NCI-H345 treated with DMSO at 0.1 percent for 48 hours (cell line): Measurements from ENCODE around the gene RIPK1.
A peak's percentile ranks its signal among the peaks of the same experiment; 100 is the strongest.
"Not testable (repeated sequence)": the region's sequence is repeated elsewhere in the genome, so short reads cannot be mapped to it uniquely, and the experiment has no call there.

Experiments
- DNase-seq: peaks from one replicate; lab custom pipeline; 2025; ENCODE audit not compliant: unreplicated experiment; lab: John Stamatoyannopoulos, UW

Gene RIPK1

GRCh38 chr6:3068329-3069214, at the start of gene RIPK1:
Gene RIPK1, plus strand, starts transcription at chr6:3068494. Its CDS starts 8,330 bp downstream, at chr6:3076824.
- no peak for DNase-seq

GRCh38 chr6:3019065-3019464, 49.2 kb upstream of the RIPK1 start:
- DNase-seq = no peak

- no peak for DNase-seq
These were observed 48.5 kb upstream of the RIPK1 start for GRCh38 chr6:3019749-3020320.

GRCh38 chr6:3020976-3021598, 47.2 kb upstream of the RIPK1 start:
- DNase-seq = not testable (repeated sequence)

- no peak for DNase-seq
These were observed 45.3 kb upstream of the RIPK1 start for GRCh38 chr6:3022765-3023662.

- DNase-seq = no peak
These were observed 44.4 kb upstream of the RIPK1 start for GRCh38 chr6:3023663-3024483.

GRCh38 chr6:3026791-3027626, 41.3 kb upstream of the RIPK1 start:
- DNase-seq = no peak

GRCh38 chr6:3028156-3028555, 40.1 kb upstream of the RIPK1 start:
- DNase-seq = not testable (repeated sequence)

GRCh38 chr6:3031857-3032640, 36.2 kb upstream of the RIPK1 start:
- no peak for DNase-seq

- DNase-seq = no peak
These were observed 35.3 kb upstream of the RIPK1 start for GRCh38 chr6:3032986-3033385.

- no peak for DNase-seq
These were observed 34.6 kb upstream of the RIPK1 start for GRCh38 chr6:3033652-3034051.

- no peak for DNase-seq
These were observed 32.9 kb upstream of the RIPK1 start for GRCh38 chr6:3035397-3035796.

GRCh38 chr6:3036861-3037637, 31.2 kb upstream of the RIPK1 start:
- no peak for DNase-seq

- DNase-seq = no peak
These were observed 30.5 kb upstream of the RIPK1 start for GRCh38 chr6:3037638-3038365.

- DNase-seq = peak; percentile 17
These were observed 28.9 kb upstream of the RIPK1 start for GRCh38 chr6:3039384-3039783.

GRCh38 chr6:3041147-3041546, 27.1 kb upstream of the RIPK1 start:
- no peak for DNase-seq

GRCh38 chr6:3041606-3042005, 26.7 kb upstream of the RIPK1 start:
- no peak for DNase-seq
